ENCODE data around the gene NOXA1.
A peak's percentile ranks its signal among the peaks of the same experiment; 100 is the strongest.

NOXA1 gene

DNA sequence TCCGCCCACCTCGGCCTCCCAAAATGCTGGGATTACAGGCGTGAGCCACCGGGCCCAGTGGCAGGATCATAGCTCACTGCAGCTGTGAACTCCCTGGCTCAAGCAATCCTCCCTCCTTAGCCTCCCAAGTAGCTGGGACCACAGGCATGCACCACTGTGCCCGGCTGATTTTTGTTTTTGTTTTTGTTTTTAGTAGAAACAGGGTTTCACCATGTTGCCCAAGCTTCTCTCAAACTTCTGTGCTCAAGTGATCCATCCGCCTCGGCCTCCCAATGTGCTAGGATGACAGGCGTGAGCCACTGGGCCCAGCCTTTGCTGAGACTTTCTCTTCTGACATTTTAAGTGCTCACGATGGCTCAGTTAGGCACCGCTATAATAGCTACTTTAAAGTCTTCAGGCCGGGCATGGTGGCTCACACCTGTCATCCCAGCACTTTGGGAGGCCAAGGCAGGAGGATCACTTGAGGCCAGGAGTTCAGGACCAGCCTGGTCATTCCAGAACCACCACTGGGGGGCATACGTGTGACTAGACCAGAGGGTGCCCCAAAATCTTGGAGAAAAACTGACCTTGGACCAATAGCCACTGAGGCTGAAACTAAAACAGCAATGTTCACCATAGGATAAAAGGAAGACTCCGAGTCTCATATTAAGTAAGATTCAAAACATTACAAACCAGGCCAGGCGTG, 21.1 kb downstream of the NOXA1 start:
- DNase-seq, result no peak

DNA sequence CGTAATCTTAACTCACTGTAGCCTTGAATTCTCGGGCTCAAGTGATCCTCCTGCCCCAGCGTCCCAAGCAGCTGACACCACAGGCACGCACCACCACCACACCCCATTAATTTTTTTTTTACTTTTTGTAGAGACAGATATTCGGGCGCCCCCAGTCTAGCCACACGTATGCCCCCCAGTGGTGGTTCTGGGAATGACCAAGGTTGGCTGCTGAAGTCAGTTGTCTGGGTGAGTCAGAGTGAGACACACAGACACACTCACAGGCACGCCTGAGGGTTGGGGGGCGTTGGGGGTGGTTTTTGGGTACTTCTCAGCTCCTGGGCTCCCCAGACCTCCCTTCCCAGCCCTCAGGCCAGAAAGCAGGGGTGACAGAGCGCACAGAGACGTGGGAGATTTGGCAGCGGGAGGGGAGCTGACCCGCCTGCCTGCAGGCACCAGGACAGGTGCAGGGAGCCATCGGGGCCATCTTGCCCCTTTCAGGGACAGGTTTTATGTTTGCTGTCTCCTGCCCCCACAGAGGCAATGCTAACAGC, 22.1 kb downstream of the NOXA1 start:
- peak; percentile 88 for DNase-seq

DNA sequence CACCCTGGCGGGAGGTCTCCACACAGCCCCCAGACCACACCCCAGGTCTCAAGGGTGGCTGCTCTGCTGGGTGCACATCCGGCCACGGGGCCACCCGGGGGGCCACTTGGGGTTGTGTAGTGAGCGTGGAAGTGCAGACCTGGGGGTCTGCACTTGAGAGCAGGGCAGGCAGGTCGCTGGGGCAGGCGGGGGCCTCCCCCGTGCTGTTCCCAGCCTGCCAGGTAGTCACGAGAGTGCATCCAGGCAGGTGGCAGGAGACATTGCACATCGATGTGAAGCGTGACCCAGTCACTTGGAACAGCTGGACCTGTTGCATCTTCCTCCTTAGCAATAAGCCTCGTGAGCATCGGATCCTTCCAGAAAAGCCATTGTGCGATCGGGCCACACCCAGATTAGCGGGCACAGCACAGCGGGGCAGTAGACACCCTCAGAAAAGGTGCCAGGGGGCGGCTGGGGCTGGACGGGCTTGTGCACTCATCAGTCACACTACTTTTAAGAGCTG, 22.8 kb downstream of the NOXA1 start:
- DNase-seq, result no peak

DNA sequence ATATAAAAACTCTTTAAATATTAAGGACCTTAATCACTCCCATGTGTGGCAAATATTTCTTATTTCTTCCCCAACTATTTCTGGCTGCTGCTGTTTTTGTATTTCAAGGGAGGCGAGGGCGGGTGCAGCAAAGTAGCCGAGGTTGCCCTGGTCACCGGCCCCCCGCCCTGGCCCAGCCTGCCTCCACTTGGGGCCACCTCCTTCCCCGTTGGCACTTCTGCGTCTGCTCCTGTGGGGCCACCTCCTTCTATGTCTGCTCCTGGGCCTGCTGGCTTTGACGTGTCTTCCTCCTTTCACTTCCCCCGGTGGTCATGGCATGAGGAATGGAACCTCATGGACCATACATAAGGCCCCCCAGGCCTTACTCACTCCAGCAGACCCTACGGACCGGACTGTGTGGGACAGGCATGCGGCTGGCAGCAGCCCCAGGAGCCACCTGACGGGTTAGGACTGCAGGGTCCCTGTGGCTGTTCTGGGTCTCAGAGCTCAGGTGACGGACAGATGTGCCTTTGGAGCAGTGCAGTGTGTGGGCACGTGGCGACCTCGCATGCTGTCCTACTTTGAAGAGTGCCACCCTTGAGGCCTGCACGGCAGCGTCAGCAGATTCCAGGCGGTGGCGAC, 23.8 kb downstream of the NOXA1 start:
- DNase-seq, result no peak

DNA sequence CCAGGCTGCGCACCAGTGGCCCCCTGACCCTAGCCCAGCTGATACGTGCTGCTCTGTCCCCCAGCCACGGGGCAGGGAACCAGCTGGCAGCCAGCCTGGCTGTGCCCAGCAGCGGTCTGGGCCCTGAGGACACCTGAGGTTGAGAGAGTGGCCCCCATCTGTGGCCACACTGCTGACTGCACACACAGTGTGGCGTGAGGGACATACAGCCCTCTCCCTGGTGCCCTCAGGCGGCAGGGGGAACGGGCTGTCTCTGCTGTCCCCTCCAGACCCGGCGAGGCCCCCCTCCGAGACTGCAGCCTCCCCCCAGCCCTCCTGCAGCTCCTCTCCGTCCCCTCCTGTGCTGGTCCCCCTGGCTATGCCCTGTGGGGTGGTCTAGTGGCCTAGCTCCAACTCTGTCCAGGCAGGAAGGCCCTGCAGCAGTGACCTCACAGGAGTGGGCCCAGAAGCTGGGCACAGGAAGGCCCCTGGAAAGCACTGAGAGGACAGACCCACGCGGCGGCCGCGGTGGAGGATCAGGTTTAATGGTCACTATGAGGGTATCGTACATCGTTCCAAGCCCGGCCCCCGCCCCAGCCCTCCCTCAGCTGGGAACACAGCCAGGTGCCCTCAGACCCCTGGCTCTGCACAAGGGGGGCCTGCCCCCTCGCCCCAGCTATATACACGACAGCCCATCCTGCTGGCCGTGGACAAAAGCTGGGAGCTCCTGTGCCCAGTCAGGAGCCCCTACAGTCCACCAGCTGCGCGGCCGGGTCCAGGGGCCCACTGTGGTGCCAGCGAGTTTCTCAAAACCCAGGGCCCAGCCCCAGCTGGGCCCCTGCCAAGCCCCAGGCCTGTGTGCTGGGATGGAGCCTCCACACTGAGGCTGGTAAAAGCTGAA, 24.8 kb downstream of the NOXA1 start:
- DNase-seq, result no peak

DNA sequence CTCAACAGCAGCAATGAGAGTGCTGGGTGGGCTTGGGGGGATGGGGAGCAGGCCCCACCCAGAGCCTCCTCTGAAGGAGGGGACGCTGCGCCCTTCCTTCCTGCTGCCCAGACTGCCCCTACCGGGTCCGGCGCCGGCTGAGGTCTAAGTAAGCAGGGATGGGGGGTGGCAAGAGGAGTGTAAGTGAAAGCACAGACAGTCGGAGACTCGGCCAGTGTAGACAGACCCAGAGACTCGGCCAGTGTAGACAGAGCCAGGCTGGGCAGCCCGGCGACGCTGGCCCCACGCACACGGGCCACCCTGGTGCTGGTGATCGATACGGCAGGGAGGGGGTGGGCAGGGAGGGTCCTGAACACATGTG, 25.4 kb downstream of the NOXA1 start:
- no peak for DNase-seq

DNA sequence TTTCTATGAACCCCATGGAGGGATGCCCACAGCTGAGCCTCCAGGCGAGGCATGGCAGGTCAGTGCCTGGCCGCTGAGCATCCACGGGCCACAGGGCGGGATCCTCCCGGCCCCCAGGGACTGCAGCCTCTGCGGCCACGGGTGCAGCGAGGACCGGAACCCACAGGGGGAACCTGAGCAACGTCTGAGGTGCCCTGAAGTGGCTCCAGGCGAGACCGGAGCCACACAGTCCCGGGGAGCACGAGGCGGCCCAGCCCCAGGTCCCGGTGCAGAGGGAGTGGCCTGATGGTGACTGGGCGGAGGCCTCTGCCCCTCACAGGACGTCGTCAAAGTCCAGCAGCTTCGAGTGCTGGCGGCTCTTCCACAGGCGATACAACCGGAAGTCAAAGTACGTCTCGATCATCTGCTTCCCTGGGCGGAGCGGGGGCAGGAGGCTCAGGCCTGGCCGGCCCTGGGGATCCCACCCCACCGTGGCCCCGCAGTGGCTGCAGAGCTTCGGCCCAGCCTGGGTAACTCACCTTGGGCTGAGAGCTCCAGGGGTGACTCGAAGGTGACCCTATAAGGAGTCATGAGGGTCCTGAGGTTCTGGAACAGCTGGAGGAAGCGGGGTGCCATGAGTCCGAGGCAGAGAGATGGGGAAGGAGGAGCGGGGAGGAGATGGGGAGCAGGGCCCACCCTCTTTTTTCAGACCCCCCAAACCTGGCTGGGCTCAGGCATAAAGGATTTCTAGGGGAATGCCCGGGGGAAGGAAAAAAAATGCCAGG, 26.1 kb downstream of the NOXA1 start:
- no peak for DNase-seq

DNA sequence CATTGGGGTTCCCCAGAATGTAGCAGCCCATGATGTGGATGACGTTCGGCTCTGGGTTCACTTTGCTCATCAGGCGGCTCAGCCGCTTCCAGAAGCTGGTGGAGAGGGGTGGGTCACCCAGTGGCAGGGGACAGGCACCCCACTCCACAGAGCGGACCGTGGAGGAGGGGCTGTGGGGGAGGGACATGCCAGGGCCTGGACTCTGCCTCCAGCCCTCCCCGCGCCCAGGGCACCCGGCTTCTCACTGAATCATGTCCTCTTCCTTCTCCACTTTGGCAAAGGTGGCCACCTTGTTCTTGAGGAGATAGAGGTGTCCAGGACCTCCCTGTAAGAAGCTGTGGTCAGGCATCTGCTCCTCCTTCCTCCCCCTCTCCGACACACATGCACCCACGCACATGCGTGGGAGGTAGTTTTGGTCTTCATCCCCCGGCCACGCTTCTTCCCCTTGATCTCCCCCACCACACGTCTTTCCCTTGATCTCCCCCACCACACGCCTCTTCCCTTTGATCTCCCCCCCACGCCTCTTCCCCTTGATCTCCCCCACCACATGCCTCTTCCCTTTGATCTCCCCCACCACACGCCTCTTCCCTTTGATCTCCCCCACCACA, 26.8 kb downstream of the NOXA1 start:
- DNase-seq, result no peak

DNA sequence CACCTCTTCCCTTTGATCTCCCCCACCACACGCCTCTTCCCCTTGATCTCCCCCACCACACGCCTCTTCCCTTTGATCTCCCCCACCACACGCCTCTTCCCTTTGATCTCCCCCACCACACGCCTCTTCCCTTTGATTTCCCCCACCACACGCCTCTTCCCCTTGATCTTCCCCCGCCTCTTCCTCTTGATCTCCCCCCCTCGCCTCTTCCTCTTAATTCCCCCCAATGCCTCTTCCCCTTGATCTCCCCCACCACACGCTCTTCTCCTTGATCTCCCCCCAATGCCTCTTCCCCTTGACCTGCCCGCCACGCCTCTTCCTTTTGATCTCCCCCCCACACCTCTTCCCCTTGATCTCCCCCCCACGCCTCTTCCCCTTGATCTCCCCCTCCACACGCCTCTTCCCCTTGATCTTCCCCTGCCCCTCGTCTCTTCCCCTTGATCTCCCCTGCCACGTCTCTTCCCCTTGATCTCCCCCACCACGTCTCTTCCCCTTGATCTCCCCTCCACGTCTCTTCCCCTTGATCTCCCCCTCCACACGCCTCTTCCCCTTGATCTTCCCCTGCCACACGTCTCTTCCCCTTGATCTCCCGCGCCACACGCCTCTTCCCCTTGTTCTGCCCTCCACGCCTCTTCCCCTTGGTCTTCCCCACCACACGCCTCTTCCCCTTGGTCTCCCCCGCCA, 27.5 kb downstream of the NOXA1 start:
- peak; percentile 38 for DNase-seq

DNA sequence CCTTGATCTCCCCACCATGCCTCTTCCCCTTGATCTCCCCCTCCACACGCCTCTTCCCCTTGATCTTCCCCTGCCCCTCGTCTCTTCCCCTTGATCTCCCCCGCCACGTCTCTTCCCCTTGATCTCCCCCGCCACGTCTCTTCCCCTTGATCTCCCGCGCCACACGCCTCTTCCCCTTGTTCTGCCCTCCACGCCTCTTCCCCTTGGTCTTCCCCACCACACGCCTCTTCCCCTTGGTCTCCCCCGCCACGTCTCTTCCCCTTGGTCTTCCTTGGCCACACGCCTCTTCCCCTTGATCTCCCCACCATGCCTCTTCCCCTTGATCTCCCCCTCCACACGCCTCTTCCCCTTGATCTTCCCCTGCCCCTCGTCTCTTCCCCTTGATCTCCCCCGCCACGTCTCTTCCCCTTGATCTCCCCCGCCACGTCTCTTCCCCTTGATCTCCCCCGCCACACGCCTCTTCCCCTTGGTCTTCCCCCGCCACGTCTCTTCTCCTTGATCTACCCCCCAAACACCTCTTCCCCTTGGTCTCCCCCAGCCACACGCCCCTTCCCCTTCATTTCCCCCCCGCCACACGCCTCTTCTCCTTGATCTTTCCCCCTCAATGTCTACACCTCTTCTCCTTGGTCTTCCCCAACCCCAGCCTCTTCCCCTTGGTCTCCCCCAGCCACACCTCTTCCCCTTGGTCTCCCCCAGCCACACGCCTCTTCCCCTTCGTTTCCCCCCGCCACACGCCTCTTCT, 28.2 kb downstream of the NOXA1 start:
- DNase-seq, result peak; percentile 22

DNA sequence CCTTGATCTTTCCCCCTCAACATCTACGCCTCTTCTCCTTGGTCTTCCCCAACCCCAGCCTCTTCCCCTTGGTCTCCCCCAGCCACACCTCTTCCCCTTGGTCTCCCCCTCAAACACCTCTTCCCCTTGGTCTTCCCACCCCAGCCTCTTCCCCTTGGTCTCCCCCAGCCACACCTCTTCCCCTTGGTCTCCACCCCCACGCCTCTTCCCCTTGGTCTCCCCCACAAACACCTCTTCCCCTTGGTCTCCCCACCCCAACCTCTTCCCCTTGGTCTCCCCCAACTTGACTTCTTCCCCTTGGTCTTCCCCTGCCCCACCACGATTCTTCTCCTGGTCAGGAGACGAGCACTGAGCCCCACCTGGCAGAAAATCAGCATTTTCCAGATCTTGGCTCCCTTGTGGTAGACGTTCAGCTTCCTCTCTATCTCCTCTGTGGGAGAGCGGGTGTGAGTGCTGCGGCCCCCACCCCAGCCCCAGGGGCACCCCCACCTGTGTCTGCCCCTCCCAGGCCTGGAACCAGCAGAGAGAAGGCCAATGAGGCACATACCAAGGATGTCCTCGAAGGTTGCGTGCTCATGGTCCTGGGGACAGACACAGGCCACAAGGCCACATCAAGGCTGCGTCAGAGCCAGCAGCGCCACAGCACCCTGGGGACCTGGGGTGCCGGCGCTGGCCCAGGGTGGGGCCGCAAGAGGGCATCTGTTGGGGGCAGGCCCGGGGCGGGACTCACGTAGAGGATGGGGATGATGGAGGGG, 29.0 kb downstream of the NOXA1 start:
- no peak for DNase-seq

DNA sequence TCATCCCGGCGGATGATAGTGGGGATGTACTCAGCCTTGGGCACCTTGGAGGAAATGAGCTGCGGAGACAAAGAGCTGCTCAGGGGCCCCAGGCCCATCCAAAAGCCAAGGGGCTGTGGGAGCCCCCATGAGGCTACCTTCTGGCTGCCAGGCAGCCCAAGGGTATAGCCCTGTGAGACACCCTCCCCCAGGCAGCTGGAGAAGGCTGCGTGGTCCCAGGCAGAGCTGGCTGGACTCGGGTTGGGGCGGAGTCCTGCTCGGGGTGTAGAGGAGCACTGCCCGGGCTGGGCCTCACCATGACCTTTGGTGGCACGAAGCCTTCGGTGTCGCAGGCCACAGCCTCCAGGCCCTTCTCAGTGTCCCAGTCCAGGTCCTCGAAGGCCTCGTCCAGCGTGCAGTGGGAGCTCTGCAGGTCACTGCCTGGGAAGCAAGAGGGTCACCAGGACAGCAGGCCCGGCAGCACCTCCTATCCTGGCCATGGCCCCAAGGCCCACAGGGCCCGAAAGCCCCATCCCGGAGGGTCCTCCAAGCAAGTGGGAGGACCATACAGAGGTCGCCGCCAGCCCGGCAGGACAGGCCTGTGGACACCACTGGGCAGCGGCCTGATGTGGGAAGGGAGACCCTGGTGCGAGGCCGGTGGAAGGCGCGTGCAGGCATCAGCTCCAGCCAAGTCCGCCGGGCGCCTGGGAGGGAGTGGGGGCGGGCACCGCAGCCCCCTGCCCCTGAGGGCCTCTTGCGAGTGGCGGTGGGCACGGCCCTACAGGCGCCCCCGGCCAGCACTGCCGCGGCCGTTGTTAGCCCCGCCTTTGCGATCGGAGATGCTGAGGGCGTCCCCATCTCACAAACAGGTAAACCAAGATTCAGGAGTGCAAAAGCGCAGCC, 29.8 kb downstream of the NOXA1 start:
- DNase-seq, result peak; percentile 31

DNA sequence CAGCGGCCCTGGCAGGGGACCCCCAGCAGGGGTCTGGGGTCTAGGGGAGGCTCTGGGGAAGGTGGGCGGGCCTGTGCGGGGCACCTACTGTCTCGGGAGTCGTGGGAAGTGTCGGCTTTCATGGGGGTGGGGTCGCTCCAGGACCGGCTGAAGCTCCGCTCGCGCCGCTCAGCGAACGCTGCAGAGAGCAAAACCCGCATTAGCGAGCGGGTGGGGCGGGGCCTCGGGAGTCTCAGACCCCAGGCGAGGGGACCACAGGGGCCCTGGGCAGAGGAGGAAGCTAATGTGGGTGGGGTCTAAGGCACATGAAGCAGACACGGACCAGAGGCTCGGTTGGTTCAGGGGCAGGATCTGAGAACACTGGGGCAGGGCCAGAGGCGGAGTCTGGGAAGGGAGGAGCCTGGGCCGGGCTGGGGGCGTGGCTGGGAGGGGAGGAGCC, 30.5 kb downstream of the NOXA1 start:
- DNase-seq, result peak; percentile 72

DNA sequence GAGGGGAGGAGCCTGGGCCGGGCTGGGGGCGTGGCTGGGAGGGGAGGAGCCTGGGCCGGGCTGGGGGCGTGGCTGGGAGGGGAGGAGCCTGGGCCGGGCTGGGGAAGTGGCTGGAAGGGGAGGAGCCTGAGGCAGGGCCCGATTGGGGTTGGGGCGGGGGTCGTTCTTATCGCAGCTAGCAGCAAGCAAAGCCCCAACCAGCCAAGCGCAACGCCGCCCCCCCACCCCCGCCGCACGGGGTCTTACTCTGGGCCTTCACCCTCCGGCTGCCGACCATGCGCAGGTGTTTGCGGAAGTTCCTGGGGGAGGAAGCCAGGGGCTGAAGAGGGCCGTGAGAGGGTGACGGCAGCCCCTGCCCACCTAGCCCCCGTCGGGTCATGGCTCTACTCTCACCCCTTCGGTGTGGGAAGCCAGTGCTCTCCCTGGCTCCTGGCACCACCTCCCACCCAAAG, 31.0 kb downstream of the NOXA1 start:
- DNase-seq, result peak; percentile 65

DNA sequence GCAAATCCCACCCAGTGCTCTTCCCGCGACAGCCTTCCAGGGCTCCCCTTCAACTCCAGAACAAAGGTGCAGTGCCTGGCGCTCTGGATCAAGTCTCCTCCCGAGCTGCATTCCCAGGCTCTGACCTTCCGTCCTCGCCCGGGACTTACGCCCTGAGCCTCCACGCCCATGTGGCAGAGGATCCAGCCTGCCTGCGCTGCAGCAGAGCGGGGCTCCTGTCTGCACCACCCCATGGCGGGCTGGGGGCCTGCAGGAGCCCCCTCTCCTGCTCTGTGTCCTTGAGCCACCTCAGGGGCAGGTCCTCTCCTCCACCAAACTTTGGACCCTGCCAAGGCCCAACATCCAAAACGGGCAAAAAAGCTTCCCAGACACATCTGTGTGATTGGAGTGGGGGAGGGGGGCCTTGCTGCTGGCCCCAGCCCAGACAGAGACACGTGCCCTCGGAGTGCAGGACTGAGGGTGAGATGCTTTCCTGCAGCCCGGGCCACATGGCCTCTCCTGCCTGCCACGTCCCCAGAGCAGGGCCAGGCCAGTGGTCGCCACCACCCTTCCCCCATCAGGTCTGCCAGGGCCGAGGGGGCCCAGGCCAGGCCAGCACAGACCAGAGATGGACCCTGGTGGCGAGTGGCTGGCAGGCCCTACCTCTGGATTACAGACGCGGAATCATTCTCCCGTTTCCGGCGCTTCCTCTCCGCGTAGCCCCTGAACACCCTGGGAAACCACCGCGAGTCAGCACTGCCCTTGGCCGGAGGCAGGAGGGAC, 31.6 kb downstream of the NOXA1 start:
- peak; percentile 32 for DNase-seq

DNA sequence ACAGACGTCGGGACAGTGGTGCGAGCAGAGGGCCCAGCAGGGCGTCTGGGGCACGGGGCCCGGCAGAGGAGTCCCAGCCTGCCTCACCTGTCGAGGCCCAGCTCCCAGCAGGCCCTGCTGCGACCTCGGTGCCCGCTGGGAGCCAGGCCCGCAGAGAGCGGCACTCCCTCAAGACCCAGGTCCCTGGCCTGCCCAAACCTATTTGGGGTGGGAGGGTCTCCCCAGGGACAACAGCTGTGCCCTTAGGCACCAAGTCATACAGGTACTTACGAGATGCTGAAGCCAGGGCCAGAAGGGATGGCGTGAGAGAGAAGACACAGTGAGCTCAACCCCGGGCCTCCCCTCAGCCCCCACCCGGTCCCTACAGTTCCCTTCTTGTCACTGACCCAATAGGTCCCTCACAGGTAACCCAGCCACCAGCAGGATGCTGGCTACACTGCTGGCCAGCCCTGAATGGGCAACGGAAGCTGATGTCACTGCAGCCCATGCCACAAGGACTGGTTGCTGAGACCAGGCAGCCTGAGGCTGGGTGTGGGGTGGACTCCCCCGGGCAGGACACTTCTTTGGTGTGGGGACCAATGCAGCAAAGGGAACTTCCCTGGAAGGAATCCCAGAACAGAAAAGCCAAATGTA, 32.3 kb downstream of the NOXA1 start:
- peak; percentile 20 for DNase-seq

DNA sequence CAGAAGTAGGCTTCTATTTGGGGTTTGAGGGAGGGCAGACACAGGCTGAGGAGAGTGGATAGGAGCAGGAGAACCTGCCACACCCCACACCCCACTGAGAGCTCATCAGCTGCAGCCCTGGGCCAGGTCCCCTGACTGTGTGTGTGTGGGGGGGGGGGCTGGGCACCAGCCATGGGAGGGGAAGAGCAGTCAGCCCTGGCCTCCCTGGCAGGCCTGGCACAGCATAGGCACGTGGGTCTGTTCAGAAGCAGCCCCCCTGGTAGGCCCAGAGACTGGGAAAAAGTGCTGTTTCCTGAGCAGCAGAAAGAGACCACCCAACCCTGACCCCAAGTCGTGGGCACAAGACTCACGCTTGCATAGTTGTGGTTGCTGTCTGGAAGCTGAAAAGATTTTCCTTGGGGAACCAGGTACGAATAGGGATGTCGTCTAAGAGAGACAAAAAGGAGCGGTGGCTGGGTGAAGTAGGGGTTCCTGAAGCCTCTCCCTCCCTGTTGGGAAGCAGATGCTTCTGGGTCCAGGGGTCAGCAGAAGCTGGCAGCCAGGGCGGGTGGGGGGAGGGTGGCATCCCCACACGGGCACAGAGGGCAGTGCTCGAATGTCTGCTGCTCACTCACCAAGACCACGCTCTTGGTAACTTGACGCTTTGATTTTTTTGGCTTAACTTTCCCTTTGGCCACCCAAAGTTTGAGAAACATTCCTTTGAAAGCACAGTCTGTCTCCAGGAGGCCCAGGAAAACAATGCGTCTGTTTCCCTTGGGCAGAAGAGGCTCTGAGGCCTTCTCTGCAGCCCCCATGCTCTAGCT, 33.1 kb downstream of the NOXA1 start:
- peak; percentile 18 for DNase-seq

Data from activated T-cell treated with anti-CD3 and anti-CD28 coated beads, Interleukin-2, amount 50 U/mL, for 1 hour (primary cell).